GM12891 (cell line): ENCODE data around the gene MPPED2.

Source experiments
- DNase-seq: peaks from one replicate; pipeline ENCODE4 v3.0.0; 2011; ENCODE audit warnings: low spot score; ENCODE audit not compliant: insufficient read length
- FAIRE-seq: peaks from 2 replicates; lab custom pipeline; 2011; peaks lifted over from hg19 to GRCh38; lab: Jason Lieb, UNC
- PAX5 ChIP-seq: IDR thresholded peaks from 2 replicates; pipeline ENCODE4 v1.6.1; 2011; ENCODE audit warnings: low read length, moderate library complexity, mild to moderate bottlenecking; ENCODE audit not compliant: insufficient read depth, severe bottlenecking
- POLR2A ChIP-seq: IDR thresholded peaks from 2 replicates; pipeline ENCODE4 v1.6.1; 2011; ENCODE audit warnings: low read depth, low read length, control low read depth
- POLR2AphosphoS5 ChIP-seq: IDR thresholded peaks from 2 replicates; pipeline ENCODE4 v1.6.1; 2011; ENCODE audit warnings: low read depth, low read length, control low read depth
- POU2F2 ChIP-seq: IDR thresholded peaks from 2 replicates; pipeline ENCODE4 v1.6.1; 2011; ENCODE audit warnings: low read depth, mild to moderate bottlenecking, control low read depth, low read length, moderate library complexity
- SPI1 ChIP-seq: IDR thresholded peaks from 2 replicates; pipeline ENCODE4 v1.6.1; 2011; ENCODE audit warnings: low read depth, low read length, control low read depth
- TAF1 ChIP-seq: IDR thresholded peaks from 2 replicates; pipeline ENCODE4 v1.6.1; 2011; ENCODE audit warnings: low read depth, low read length, control low read depth

MPPED2 gene

GRCh38 chr11:30595934-30596333 is 9.8 kb upstream of the MPPED2 start:
- FAIRE-seq (no peak), DNase-seq (no peak)
- TF ChIP-seq POU2F2 (no peak), PAX5 (no peak), POLR2AphosphoS5 (no peak), TAF1 (no peak), POLR2A (no peak), SPI1 (no peak)

GRCh38 chr11:30594646-30595411 is 8.7 kb upstream of the MPPED2 start:
- DNase-seq, result no peak
- no peak for TF ChIP-seq POU2F2
- TF ChIP-seq POLR2A, result no peak
- TF ChIP-seq TAF1, result no peak
- no peak for TF ChIP-seq PAX5
- TF ChIP-seq POLR2AphosphoS5, result no peak
- no peak for TF ChIP-seq SPI1
- FAIRE-seq, result no peak

GRCh38 chr11:30587269-30587812 is 1.2 kb upstream of the MPPED2 start:
- DNase-seq (no peak), FAIRE-seq (no peak)

DNA sequence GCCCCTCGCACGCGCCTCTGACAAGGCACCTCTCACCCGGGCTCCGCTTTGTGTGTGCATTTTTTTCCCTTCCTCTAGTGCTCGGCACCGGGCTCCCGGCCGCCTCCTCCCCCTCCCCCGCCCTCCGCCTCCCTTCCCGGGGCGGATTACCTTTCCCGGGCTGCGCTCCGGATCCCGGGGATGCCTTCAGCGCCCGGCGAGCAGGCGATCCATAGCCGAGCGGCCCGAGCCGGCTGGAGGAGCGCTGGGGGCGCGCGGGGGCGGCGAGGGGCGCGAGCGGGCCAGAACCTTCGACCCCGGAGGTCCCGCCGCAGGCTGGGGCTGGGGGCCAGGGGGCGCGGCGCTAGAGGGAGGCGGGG is 282 bp downstream of the MPPED2 start:
- TF ChIP-seq SPI1 (no peak), POU2F2 (no peak), PAX5 (no peak), POLR2A (no peak), POLR2AphosphoS5 (no peak), TAF1 (no peak)
- FAIRE-seq (no peak), DNase-seq (peak; percentile 22)

More at GRCh38 chr11:30587269-30587812, 1.2 kb upstream of the MPPED2 start:
- no peak for TF ChIP-seq SPI1
- TF ChIP-seq TAF1, result no peak
- no peak for TF ChIP-seq PAX5
- TF ChIP-seq POLR2AphosphoS5, result no peak
- TF ChIP-seq POLR2A, result no peak
- no peak for TF ChIP-seq POU2F2

DNA sequence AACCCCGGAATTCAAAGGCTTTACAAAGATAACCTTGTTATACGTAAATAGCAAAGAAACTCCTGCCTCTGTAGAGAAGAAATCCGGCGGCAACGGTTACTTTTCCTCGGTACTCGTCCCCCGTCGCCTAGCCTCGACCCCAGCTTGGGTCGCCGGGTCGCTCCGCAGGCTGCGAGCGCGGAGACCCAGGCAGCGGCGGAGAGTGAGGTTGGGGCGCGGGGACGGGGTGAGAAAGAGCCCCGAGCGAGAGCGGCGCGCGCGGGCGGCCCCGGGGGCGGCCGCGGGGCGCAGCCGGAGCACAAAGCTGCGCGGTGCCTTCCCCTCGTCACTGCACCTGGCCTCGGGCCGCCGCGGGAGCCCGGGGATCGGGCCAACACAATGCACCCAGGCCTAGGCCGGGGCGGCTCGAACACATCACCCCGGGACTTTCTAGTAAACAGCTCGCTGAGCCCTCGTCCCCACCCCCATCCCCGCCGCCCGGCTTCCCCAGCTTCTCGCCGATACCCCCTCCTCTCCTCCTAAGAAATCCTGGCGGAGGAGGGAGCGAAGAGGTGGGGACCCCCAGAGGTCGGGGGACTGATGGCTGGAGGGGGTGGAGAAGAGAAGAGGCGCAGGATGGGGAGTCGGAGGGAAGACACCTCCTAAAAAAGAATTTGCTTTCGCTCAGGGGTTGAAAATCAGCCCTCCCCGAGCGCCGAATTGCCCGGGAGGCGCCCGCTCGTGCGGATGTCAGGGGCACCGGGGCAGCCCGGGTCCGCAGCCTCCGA is 845 bp downstream of the MPPED2 start:
- FAIRE-seq, result no peak
- TF ChIP-seq POLR2A (no peak), PAX5 (no peak), TAF1 (no peak), POLR2AphosphoS5 (no peak), SPI1 (no peak), POU2F2 (no peak)
- DNase-seq, result peak; percentile 25

DNA sequence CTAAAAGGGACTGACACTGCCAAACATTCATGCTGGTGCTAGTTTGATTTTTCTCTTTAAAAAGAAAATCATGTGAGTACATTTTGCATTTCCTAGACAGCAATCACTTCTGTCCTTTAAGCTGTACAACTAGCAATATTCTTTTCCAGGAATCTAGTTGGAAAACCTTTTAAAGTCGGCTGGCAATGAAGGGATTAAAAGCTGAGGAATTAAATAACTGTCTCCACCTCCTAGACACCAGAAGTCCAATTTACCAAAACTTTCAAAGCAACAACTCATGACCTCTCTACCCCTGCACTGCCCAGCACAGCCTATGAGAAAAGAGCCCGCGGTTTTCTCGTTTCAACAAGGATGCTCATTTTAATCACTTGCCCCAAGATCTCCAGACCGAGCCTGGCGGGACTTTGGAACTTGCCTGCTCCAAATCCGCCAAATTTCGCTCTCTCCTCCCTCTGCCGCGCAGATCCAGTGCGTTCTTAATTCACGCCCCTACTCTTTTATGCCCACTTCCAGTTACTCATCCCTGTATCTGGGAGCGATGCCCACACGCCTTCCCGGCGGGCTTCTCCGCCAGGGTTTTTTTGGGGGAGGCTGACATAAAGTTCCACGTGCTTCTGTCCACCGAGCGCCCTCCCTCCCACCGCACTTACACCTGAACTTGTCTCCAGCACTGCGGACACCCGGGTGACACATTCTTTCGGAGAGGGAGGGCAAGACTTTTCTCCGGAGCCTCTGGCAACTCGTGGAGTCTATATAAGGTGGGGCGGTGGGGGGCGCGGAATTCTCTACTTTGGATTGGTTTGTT is 2.5 kb downstream of the MPPED2 start:
- DNase-seq (no peak), FAIRE-seq (no peak)
- TF ChIP-seq POU2F2 (no peak), PAX5 (no peak), POLR2AphosphoS5 (no peak), SPI1 (no peak), POLR2A (no peak), TAF1 (no peak)

GRCh38 chr11:30582726-30583125 is 3.4 kb downstream of the MPPED2 start:
- FAIRE-seq, result no peak
- TF ChIP-seq TAF1 (no peak), POLR2A (no peak), POU2F2 (no peak), POLR2AphosphoS5 (no peak), PAX5 (no peak), SPI1 (no peak)
- DNase-seq, result no peak

DNA sequence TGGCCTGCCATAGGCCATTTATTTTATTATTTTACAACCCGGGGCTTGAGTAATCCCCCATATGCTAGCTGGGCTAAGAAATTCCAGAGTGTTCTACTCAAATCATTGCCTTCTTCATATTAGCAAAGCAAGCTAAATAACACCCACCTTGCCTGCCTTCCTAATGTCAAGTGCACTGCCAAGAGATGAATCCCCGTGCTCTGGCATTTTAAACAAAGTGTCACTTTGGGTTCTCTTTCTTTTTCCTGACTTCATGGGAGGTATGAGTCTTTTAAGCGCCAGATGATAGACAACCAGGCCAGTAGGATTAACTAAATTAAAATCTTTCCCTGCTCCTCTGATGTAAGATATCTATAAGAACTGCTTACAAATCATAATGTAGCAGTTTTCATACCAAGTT is 4.5 kb downstream of the MPPED2 start:
- no peak for FAIRE-seq

DNA sequence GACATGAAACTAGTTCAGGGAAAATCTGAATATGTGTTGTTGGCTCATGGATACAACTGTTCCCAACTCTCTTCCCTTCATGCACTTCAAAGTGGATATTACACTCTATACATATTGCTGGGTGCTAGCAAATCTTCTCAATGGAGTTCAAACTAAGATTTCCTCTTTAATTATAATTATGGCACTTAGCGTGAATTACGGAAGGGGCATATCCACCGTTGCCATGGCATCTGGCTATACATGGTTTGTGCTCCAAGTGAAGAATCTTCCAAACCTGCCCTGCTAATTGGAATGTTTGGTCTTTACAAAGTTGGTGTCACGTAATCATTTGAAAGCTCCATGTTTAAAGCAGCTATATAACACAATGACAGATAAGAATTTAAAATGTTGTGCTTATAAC is 5.6 kb downstream of the MPPED2 start:
- TF ChIP-seq TAF1 (no peak), POLR2A (no peak), POU2F2 (no peak), POLR2AphosphoS5 (no peak), PAX5 (no peak), SPI1 (no peak)
- FAIRE-seq, result no peak
- no peak for DNase-seq

More for the DNA sequence above, 4.5 kb downstream of the MPPED2 start:
- DNase-seq, result no peak
- no peak for TF ChIP-seq POLR2A
- no peak for TF ChIP-seq POLR2AphosphoS5
- TF ChIP-seq POU2F2, result no peak
- TF ChIP-seq PAX5, result no peak
- TF ChIP-seq TAF1, result no peak
- no peak for TF ChIP-seq SPI1
